Retinal pigment epithelial cell (primary cell): Measurements from ENCODE around the gene HOXB5.
A peak's percentile ranks its signal among the peaks of the same experiment; 100 is the strongest.

Source experiments
- DNase-seq: peaks from one replicate; pipeline ENCODE4 v3.0.0-alpha.2; 2010; ENCODE audit warnings: low read depth
- H3K4me3 ChIP-seq: 2 replicates; pipeline ENCODE4 v1.5.1; 2011; ENCODE audit warnings: mild to moderate bottlenecking, low read length, control low read depth, moderate library complexity
- CTCF ChIP-seq: conservative IDR thresholded peaks from 2 replicates; pipeline ENCODE4 v1.5.1; 2011; ENCODE audit warnings: low read depth, low read length, control low read depth, inconsistent platforms

The HOXB5 gene

GRCh38 chr17:48545539-48545938 is 48.0 kb downstream of the HOXB5 start:
- no peak for TF ChIP-seq CTCF
- no peak for DNase-seq
- H3K4me3 ChIP-seq, result no peak overlapping the region

GRCh38 chr17:48545022-48545375 is 48.6 kb downstream of the HOXB5 start, which contains the start of gene HOXB2:
Gene HOXB2, minus strand, starts transcription at chr17:48545109. Its CDS starts 198 bp downstream, at chr17:48544911.
- peak within 1 kb of the TSS; percentile 36 for H3K4me3 ChIP-seq

GRCh38 chr17:48544349-48545021 is 49.1 kb downstream of the HOXB5 start:
- peak overlapping the region; percentile 36 for H3K4me3 ChIP-seq
- no peak for TF ChIP-seq CTCF
- no peak for DNase-seq

More at GRCh38 chr17:48545022-48545375, 48.6 kb downstream of the HOXB5 start, which contains the start of gene HOXB2:
- no peak for TF ChIP-seq CTCF
- DNase-seq, result no peak

GRCh38 chr17:48543854-48544348 is 49.7 kb downstream of the HOXB5 start:
- peak overlapping the region; percentile 36 for H3K4me3 ChIP-seq
- DNase-seq, result no peak
- no peak for TF ChIP-seq CTCF

- DNase-seq, result no peak
These were observed 50.3 kb downstream of the HOXB5 start for GRCh38 chr17:48543107-48543853.

GRCh38 chr17:48542698-48543106 is 50.9 kb downstream of the HOXB5 start:
- TF ChIP-seq CTCF, result no peak
- peak overlapping the region; percentile 39 for H3K4me3 ChIP-seq
- no peak for DNase-seq

More at GRCh38 chr17:48543107-48543853, 50.3 kb downstream of the HOXB5 start:
- H3K4me3 ChIP-seq, result peak overlapping the region; percentile 39
- no peak for TF ChIP-seq CTCF

- TF ChIP-seq CTCF, result no peak
- no peak for DNase-seq
- H3K4me3 ChIP-seq, result peak overlapping the region; percentile 39
These were observed 51.4 kb downstream of the HOXB5 start for GRCh38 chr17:48542114-48542656.
